GM12891 (cell line): ENCODE results near the gene ANKS1B.

ENCODE experiments used
- POLR2A ChIP-seq: IDR thresholded peaks from 2 replicates; pipeline ENCODE4 v1.6.1; 2011; ENCODE audit warnings: low read depth, low read length, control low read depth
- POLR2AphosphoS5 ChIP-seq: IDR thresholded peaks from 2 replicates; pipeline ENCODE4 v1.6.1; 2011; ENCODE audit warnings: low read depth, low read length, control low read depth
- SPI1 ChIP-seq: IDR thresholded peaks from 2 replicates; pipeline ENCODE4 v1.6.1; 2011; ENCODE audit warnings: low read depth, low read length, control low read depth
- TAF1 ChIP-seq: IDR thresholded peaks from 2 replicates; pipeline ENCODE4 v1.6.1; 2011; ENCODE audit warnings: low read depth, low read length, control low read depth

DNA sequence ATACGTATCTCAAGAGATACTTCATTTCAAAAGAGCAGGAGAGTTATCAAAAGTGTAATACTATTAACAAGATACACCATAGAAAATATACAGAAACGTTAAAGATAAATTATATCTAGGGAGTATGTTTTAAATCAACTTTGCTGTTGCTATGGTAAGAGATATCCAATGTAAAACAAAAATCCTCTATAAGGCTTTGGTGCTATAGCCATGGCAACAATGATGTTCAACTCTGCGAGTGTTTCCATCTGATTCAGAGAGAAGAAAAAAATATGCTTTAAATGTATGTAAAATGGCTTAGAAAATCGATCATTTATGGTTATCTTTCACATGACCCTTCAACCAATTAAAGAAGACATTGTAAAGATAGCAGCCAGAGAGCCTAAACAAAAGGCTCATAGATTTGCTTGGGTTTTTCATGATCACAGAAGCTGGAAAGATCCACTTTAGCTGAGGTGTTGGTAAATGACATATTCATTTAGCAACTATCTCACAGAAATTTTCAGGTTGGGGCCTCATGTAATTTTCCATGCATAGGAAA is 724.2 kb downstream of the ANKS1B start:
- TF ChIP-seq POLR2A (no peak), POLR2AphosphoS5 (no peak), TAF1 (no peak), SPI1 (no peak)
